OCI-LY1 (cell line): ENCODE measurements around the gene SLC6A9.

Source experiments
- CTCF ChIP-seq: fragments of 200-600 bp; sonication (generic), shearing (Covaris generic); IDR thresholded peaks from 2 replicates; pipeline ENCODE4 v1.5.1; 2017; ENCODE audit warnings: mild to moderate bottlenecking, antibody characterized with exemption, low read length, moderate library complexity, mixed read lengths
- EZH2 ChIP-seq: fragments of 200-600 bp; sonication (generic), shearing (Covaris generic); IDR thresholded peaks from 2 replicates; pipeline ENCODE4 v1.8.0; 2017; ENCODE audit warnings: borderline replicate concordance, mixed run types, mild to moderate bottlenecking, antibody characterized with exemption, low read length, moderate library complexity, mixed read lengths

GRCh38 chr1:43973981-43974442 is 57.2 kb downstream of the SLC6A9 start:
- no peak for TF ChIP-seq CTCF
- no peak for TF ChIP-seq EZH2
